Measurements from ENCODE around the gene NR4A1. TPM values are rescaled to one million over a fixed set of nuclear protein-coding genes. Genes with fewer than 3 reads are reported as not detected.
A peak's percentile ranks its signal among the peaks of the same experiment; 100 is the strongest.

The NR4A1 gene
- total RNA-seq, 1 donor from 2014 or later: 58.9 TPM

- no peak for DNase-seq
- ATAC-seq: no peak
- intact Hi-C loops (cut with micrococcal nuclease): no loop called here
Observed at GRCh38 chr12:52066346-52067080, 15.3 kb downstream of the NR4A1 start.

GRCh38 chr12:52067081-52067374, 15.8 kb downstream of the NR4A1 start:
- no peak for ATAC-seq
- intact Hi-C loops (cut with micrococcal nuclease): no loop called here
- no peak for DNase-seq

GRCh38 chr12:52069327-52070184, 18.3 kb downstream of the NR4A1 start, which contains the start of gene ATG101:
ATG101 (plus strand) TSS chr12:52069978; CDS start chr12:52073651, 3,673 bp downstream.
- ATAC-seq (peak; percentile 98), DNase-seq (peak; percentile 92)
- intact Hi-C loops (cut with micrococcal nuclease): no loop called here

- ATAC-seq (peak; percentile 30), DNase-seq (no peak)
- intact Hi-C loops (cut with micrococcal nuclease): no loop called here
Observed at GRCh38 chr12:52070185-52070925, 19.1 kb downstream of the NR4A1 start.

- DNase-seq: peak; percentile 67
- ATAC-seq: no peak
- intact Hi-C loops (cut with micrococcal nuclease): no loop called here
Observed at GRCh38 chr12:52073531-52074381, 22.5 kb downstream of the NR4A1 start.

GRCh38 chr12:52074971-52075724, 23.9 kb downstream of the NR4A1 start:
- intact Hi-C loops (cut with micrococcal nuclease): no loop called here
- DNase-seq: no peak
- ATAC-seq: no peak

- ATAC-seq (no peak), DNase-seq (no peak)
- intact Hi-C loops (cut with micrococcal nuclease): no loop called here
Observed at GRCh38 chr12:52076811-52077210, 25.6 kb downstream of the NR4A1 start.

- DNase-seq (no peak), ATAC-seq (no peak)
- intact Hi-C loops (cut with micrococcal nuclease): no loop called here
Observed at GRCh38 chr12:52078276-52078675, 27.0 kb downstream of the NR4A1 start.

- intact Hi-C loops (cut with micrococcal nuclease): loop anchor here (5.0 kb wide), 1 partner anchor 52 kb away; no protein-coding TSS in a partner anchor
- DNase-seq (no peak), ATAC-seq (peak; percentile 33)
Observed at GRCh38 chr12:52079576-52080402, 28.5 kb downstream of the NR4A1 start, which contains the start of gene SMIM41. SMIM41 (plus strand) TSS chr12:52079704; CDS start chr12:52079780, 76 bp downstream.

GRCh38 chr12:52080403-52081251, 29.4 kb downstream of the NR4A1 start:
- no peak for DNase-seq
- intact Hi-C loops (cut with micrococcal nuclease): loop anchor here (5.0 kb wide), 1 partner anchor 53 kb away; no protein-coding TSS in a partner anchor
- ATAC-seq: peak; percentile 4

- peak; percentile 11 for ATAC-seq
- intact Hi-C loops (cut with micrococcal nuclease): loop anchor here (5.0 kb wide), 1 partner anchor 54 kb away; no protein-coding TSS in a partner anchor
- DNase-seq: no peak
Observed at GRCh38 chr12:52081263-52081733, 30.1 kb downstream of the NR4A1 start.

- peak; percentile 69 for ATAC-seq
- intact Hi-C loops (cut with micrococcal nuclease): loop anchor here (5.0 kb wide), 1 partner anchor 55 kb away; no protein-coding TSS in a partner anchor
- DNase-seq: peak; percentile 67
Observed at GRCh38 chr12:52082026-52082668, 30.9 kb downstream of the NR4A1 start.

GRCh38 chr12:52082669-52082987, 31.4 kb downstream of the NR4A1 start:
- intact Hi-C loops (cut with micrococcal nuclease): loop anchor here (5.0 kb wide), 1 partner anchor 55 kb away; no protein-coding TSS in a partner anchor
- DNase-seq: no peak
- ATAC-seq: no peak

GRCh38 chr12:52082988-52083637, 31.9 kb downstream of the NR4A1 start:
- DNase-seq: peak; percentile 75
- intact Hi-C loops (cut with micrococcal nuclease): loop anchor here (5.0 kb wide), 1 partner anchor 56 kb away; no protein-coding TSS in a partner anchor
- ATAC-seq: peak; percentile 55

- intact Hi-C loops (cut with micrococcal nuclease): loop anchor here (5.0 kb wide), 1 partner anchor 56 kb away; no protein-coding TSS in a partner anchor
- ATAC-seq: no peak
- no peak for DNase-seq
Observed at GRCh38 chr12:52083638-52083996, 32.4 kb downstream of the NR4A1 start.

All from left ventricle myocardium superior (tissue), 1 donor.